ENCODE data around the gene AQP12A. TPM values are rescaled to one million over a fixed set of nuclear protein-coding genes. Genes with fewer than 3 reads are reported as not detected.

AQP12A gene
- polyA plus RNA-seq, 1 of the 3 experiments (the other 2 are of a cell fraction) = not detected

DNA sequence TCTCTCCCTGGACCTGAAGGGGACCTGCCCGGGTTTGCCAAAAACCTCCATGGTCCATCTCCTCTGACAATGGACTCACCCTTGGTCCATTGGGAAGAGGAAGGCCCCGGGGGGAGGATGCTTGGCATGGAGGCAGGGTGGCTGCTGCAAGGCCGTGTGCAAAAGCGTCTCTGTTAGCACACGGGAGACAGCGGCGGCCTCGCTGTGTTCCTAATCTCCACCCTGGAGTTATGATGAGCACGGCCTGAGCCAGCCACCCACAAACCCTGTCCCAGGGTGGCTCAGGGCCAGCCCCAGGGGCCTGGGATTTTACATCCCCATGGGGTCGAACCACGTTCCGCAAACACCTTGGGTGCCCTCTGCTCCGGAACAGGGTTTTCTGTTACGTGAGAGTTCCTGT lies 35.8 kb downstream of the AQP12A start:
- Histone ChIP-seq H2AFZ (ENCODE audit: low read depth) (no peak overlapping the region), H3K4me2 (no peak overlapping the region), H3K4me1 (ENCODE audit: control insufficient read depth in 1 of 2, insufficient read depth in 2 of 2, low read depth in 1 of 2, low read length in 1 of 2) (peaks cover 0 to 39% of the 10 kb centered on the region in 2 experiments; a peak in 1 of 4 replicates), H3K9ac (no peak overlapping the region), H3K9me3 (no peaks in the 10 kb centered on the region), H3K9me2 (no peaks in the 10 kb centered on the region), H3K4me3 (ENCODE audit: low read depth in 2 of 2, low read length in 1 of 2) (no peak overlapping the region), H4K20me1 (ENCODE audit: insufficient read depth) (no peaks in the 10 kb centered on the region), H3K27me3 (ENCODE audit: insufficient read depth) (no peaks in the 10 kb centered on the region), H3K27ac (ENCODE audit: low read depth in 2 of 2, low read length in 1 of 2) (no peak overlapping the region), H3K79me2 (ENCODE audit: insufficient read depth) (no peaks in the 10 kb centered on the region), H3K36me3 (replicated peaks in 1 of 2; ENCODE audit: control insufficient read depth in 1 of 2, insufficient read depth in 2 of 2, low read length in 1 of 2) (no peaks in the 10 kb centered on the region), H3F3A (replicated peaks; ENCODE audit: insufficient read depth) (no peaks in the 10 kb centered on the region)
- TF ChIP-seq TEAD4 (IDR thresholded peaks at IDR 0.05; ENCODE audit: borderline replicate concordance, insufficient read depth) (no peak), MXI1 (IDR thresholded peaks at IDR 0.05; ENCODE audit: low read depth, low read length) (no peak), JUND (IDR thresholded peaks at IDR 0.05) (no peak), SMC3 (IDR thresholded peaks at IDR 0.05; ENCODE audit: low read depth, low read length) (no peak), TCF12 (IDR thresholded peaks at IDR 0.05) (no peak), MEF2A (IDR thresholded peaks at IDR 0.05; ENCODE audit: borderline replicate concordance, low read depth) (no peak), GABPA (IDR thresholded peaks at IDR 0.05; ENCODE audit: low read depth) (no peak), TAF1 (IDR thresholded peaks at IDR 0.05; ENCODE audit: borderline replicate concordance, low read depth, low read length) (no peak), FOXM1 (IDR thresholded peaks at IDR 0.05; ENCODE audit: low read depth) (no peak), YY1 (IDR thresholded peaks at IDR 0.05; ENCODE audit: low read depth) (no peak), GATA2 (CRISPR knock-in tag; IDR thresholded peaks at IDR 0.05) (no peak), FOSL2 (IDR thresholded peaks at IDR 0.05; ENCODE audit: borderline replicate concordance, low read depth) (no peak)
- TF ChIP-seq, protein P1, sequence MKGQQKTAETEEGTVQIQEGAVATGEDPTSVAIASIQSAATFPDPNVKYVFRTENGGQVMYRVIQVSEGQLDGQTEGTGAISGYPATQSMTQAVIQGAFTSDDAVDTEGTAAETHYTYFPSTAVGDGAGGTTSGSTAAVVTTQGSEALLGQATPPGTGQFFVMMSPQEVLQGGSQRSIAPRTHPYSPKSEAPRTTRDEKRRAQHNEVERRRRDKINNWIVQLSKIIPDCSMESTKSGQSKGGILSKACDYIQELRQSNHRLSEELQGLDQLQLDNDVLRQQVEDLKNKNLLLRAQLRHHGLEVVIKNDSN (IDR thresholded peaks at IDR 0.05; ENCODE audit: borderline replicate concordance, low read depth) = no peak
- TF ChIP-seq, protein P2, sequence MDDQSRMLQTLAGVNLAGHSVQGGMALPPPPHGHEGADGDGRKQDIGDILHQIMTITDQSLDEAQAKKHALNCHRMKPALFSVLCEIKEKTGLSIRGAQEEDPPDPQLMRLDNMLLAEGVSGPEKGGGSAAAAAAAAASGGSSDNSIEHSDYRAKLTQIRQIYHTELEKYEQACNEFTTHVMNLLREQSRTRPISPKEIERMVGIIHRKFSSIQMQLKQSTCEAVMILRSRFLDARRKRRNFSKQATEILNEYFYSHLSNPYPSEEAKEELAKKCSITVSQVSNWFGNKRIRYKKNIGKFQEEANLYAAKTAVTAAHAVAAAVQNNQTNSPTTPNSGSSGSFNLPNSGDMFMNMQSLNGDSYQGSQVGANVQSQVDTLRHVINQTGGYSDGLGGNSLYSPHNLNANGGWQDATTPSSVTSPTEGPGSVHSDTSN (IDR thresholded peaks at IDR 0.05) = no peak
- POLR2A ChIA-PET = no interaction called here
- WGBS (ENCODE audit: low lambda C conversion rate) = no CpG with 5 or more reads among the region's 14 CpGs
- CTCF ChIA-PET = no interaction called here
- no peak for DNase-seq

- H2AFZ ChIP-seq (ENCODE audit: low read depth) = no peak overlapping the region
- peaks cover 0 to 39% of the 10 kb centered on the region in 2 experiments; a peak in 1 of 4 replicates for H3K4me1 ChIP-seq (ENCODE audit: control insufficient read depth in 1 of 2, insufficient read depth in 2 of 2, low read depth in 1 of 2, low read length in 1 of 2)
- no peaks in the 10 kb centered on the region for H3K9me2 ChIP-seq
- TF ChIP-seq ELF1 (IDR thresholded peaks at IDR 0.05) (no peak), EP300 (IDR thresholded peaks at IDR 0.05; ENCODE audit: borderline replicate concordance in 1 of 2, low read depth in 1 of 2, low read length in 1 of 2) (no peak), ZBTB33 (IDR thresholded peaks at IDR 0.05; ENCODE audit: borderline replicate concordance, low read depth) (no peak), TEAD4 (IDR thresholded peaks at IDR 0.05; ENCODE audit: borderline replicate concordance, insufficient read depth) (no peak), TAF1 (IDR thresholded peaks at IDR 0.05; ENCODE audit: borderline replicate concordance, low read depth, low read length) (no peak)
- no peak overlapping the region for H3K9ac ChIP-seq
- ChIA-PET CTCF (interaction anchor here (0.9 kb wide), 1 partner anchor 24 kb away, joined by 4 read pairs; no protein-coding TSS in a partner anchor), POLR2A (no interaction called here)
- H3K27me3 ChIP-seq (ENCODE audit: insufficient read depth) = no peaks in the 10 kb centered on the region
- H4K20me1 ChIP-seq (ENCODE audit: insufficient read depth) = no peaks in the 10 kb centered on the region
- no peak overlapping the region for H3K4me3 ChIP-seq (ENCODE audit: low read depth in 2 of 2, low read length in 1 of 2)
- no peaks in the 10 kb centered on the region for H3F3A ChIP-seq (replicated peaks; ENCODE audit: insufficient read depth)
- H3K4me2 ChIP-seq = no peak overlapping the region
- H3K36me3 ChIP-seq (replicated peaks in 1 of 2; ENCODE audit: control insufficient read depth in 1 of 2, insufficient read depth in 2 of 2, low read length in 1 of 2) = no peaks in the 10 kb centered on the region
- WGBS (ENCODE audit: low lambda C conversion rate) = 66% methylated on average over 11 of the region's 15 CpGs
- no peaks in the 10 kb centered on the region for H3K79me2 ChIP-seq (ENCODE audit: insufficient read depth)
- no peak overlapping the region; a peak in 1 of 4 replicates for H3K27ac ChIP-seq (ENCODE audit: low read depth in 2 of 2, low read length in 1 of 2)
- H3K9me3 ChIP-seq = no peaks in the 10 kb centered on the region
- DNase-seq = no peak
Observed at GRCh38 chr2:240727913-240728312, 36.2 kb downstream of the AQP12A start.

Measured in SK-N-SH (cell line).